CD4-positive, alpha-beta T cell treated with Interleukin-1 beta for 1 hour (primary cell): Measurements from ENCODE around the gene URAD.

Experiments used
- DNase-seq, 2 donors: peaks; one replicate each; pipeline ENCODE4 v3.0.0-alpha.2; 2020 to 2022

Gene URAD

GRCh38 chr13:27997904-27998522 is 9.5 kb upstream of the URAD start:
- peak; percentile 6 to 11 for DNase-seq

GRCh38 chr13:27991881-27992280 is 3.4 kb upstream of the URAD start:
- DNase-seq: no peak

- DNase-seq: no peak
Measured at GRCh38 chr13:27985600-27985999, 2.9 kb downstream of the URAD start.

- DNase-seq: no peak
Measured at GRCh38 chr13:27982361-27982760, 6.1 kb downstream of the URAD start.

- no peak for DNase-seq
Measured at GRCh38 chr13:27981006-27981708, 7.3 kb downstream of the URAD start.

- DNase-seq: no peak
Measured at GRCh38 chr13:27980280-27980998, 8.1 kb downstream of the URAD start.

GRCh38 chr13:27979765-27980279 is 8.7 kb downstream of the URAD start:
- no peak for DNase-seq

- DNase-seq: no peak
Measured at GRCh38 chr13:27979001-27979643, 9.4 kb downstream of the URAD start.

- DNase-seq: no peak
Measured at GRCh38 chr13:27978301-27978968, 10.1 kb downstream of the URAD start.

GRCh38 chr13:27977476-27978300 is 10.8 kb downstream of the URAD start:
- DNase-seq: no peak

- DNase-seq: no peak
Measured at GRCh38 chr13:27976362-27977091, 12.0 kb downstream of the URAD start.

- no peak for DNase-seq
Measured at GRCh38 chr13:27975564-27976361, 12.7 kb downstream of the URAD start.

- no peak for DNase-seq
Measured at GRCh38 chr13:27973961-27974662, 14.4 kb downstream of the URAD start.

- DNase-seq: no peak
Measured at GRCh38 chr13:27973291-27973690, 15.2 kb downstream of the URAD start.

GRCh38 chr13:27972478-27972820 is 16.0 kb downstream of the URAD start:
- no peak for DNase-seq

- no peak for DNase-seq
Measured at GRCh38 chr13:27971776-27972477, 16.6 kb downstream of the URAD start.

- DNase-seq: no peak
Measured at GRCh38 chr13:27971236-27971645, 17.3 kb downstream of the URAD start.

- DNase-seq: no peak
Measured at GRCh38 chr13:27970382-27971235, 17.9 kb downstream of the URAD start.
